AG09309 (cell line): Measurements from ENCODE around the gene INTS2.

Experiments
- DNase-seq: peaks from one replicate; pipeline ENCODE4 v3.0.0-alpha.2; 2010; ENCODE audit warnings: low read depth
- H3K4me3 ChIP-seq: 2 replicates; pipeline ENCODE4 v1.5.1; 2011; ENCODE audit warnings: mild to moderate bottlenecking, low read depth, low read length, moderate library complexity; ENCODE audit not compliant: control insufficient read depth
- CTCF ChIP-seq: IDR thresholded peaks from 2 replicates; pipeline ENCODE4 v1.5.1; 2011; ENCODE audit warnings: mild to moderate bottlenecking, low read depth, low read length, inconsistent platforms; ENCODE audit not compliant: insufficient read depth, control insufficient read depth; ENCODE audit errors: missing control alignments

The INTS2 gene

GRCh38 chr17:61817452-61817851, 110.3 kb downstream of the INTS2 start:
- H3K4me3 ChIP-seq: no peak overlapping the region
- no peak for DNase-seq
- no peak for TF ChIP-seq CTCF

GRCh38 chr17:61816538-61816937, 111.2 kb downstream of the INTS2 start:
- TF ChIP-seq CTCF: no peak
- DNase-seq: no peak
- no peak overlapping the region for H3K4me3 ChIP-seq

- no peak overlapping the region for H3K4me3 ChIP-seq
- no peak for TF ChIP-seq CTCF
- no peak for DNase-seq
Observed at GRCh38 chr17:61815863-61816503, 111.8 kb downstream of the INTS2 start.
